Measurements from ENCODE around the gene WBP11. TPM values are rescaled to one million over a fixed set of nuclear protein-coding genes. Genes with fewer than 3 reads are reported as not detected.

Gene WBP11
- total RNA-seq (2014; rRNA removed; shearing (Covaris generic)) = 31.7 and 33.8 TPM in 2 replicates

DNA sequence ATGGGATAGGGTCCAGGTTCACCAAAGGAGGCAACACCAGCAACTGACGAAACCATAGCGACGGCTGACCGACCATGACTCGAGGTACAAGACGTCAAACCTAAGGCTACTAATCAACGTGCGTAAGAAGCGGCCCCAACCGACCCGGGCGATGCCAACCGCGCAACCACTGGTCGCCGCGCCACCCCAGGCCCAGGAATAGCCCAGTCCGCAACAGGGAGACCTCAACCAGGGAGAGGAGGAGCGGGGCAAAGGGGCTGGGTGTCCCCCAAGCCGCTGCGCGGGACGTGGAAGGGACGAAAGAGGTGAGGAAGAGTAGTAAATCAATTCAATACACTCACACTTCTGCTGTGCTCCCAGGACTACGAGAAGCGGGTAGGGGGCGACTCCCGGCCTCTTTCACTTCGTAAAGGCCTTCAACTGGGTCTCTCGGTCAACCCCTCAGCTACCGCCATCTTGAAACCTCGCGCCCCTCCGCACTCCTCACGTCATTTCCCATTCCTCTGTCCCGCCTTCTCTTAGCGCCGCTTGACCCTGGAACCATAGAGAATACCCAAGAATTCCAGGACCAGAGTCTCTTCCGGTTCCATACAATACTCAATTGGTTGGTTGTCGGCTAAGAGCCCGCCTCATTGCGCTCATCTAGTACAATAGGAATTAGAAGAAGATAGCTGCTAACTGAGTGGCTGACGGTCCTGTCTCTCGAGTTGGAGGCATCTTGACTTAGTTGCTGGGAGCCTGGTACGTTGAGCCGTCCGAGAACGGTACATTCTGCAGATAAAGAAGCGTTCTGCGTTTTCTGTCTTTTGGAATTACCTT lies at the start of gene WBP11, which contains the start of gene C12orf60:
WBP11 (minus strand) TSS at position 468 of the 819 bp plus-strand sequence. CDS start 2,095 bp downstream, outside the sequence.
C12orf60 (plus strand) TSS at position 660 of the 819 bp plus-strand sequence. CDS start 19,266 bp downstream, outside the sequence.
- no peaks in the 10 kb centered on the region for H3K27me3 ChIP-seq (ENCODE audit: control insufficient read depth, insufficient read depth, low read length)
- peak; percentile 87 for DNase-seq
- peak within 1 kb of the TSS; percentile 99 for H3K4me3 ChIP-seq (ENCODE audit: insufficient read depth, low read depth, low read length)
- H3K36me3 ChIP-seq (replicated peaks; ENCODE audit: control insufficient read depth, insufficient read depth, low read length) = peaks cover 3% of the 10 kb centered on the region; the same call in 1 of the 2 replicates

DNA sequence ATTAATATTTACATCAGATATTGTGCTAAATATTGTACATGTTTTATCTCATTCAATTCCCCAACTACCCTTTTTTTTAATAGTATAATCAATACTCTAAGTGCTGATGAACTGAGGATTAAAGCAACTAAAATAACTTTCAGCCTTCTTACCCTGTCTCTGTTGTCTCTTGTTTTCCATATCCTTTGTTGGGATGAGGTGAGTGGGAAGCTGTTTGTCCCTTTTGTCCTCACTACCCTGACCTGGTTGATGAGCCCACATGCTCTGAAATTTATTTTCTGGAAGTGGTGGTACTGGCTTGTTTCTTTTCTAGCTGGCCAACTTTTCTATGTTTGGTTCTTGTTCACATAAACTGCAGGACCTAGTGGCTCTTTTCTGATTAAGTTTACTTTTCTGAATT lies 49.6 kb upstream of the WBP11 start:
- Histone ChIP-seq H3K27me3 (ENCODE audit: control insufficient read depth, insufficient read depth, low read length) (no peaks in the 10 kb centered on the region), H3K36me3 (replicated peaks; ENCODE audit: control insufficient read depth, insufficient read depth, low read length) (no peaks in the 10 kb centered on the region), H3K4me3 (ENCODE audit: insufficient read depth, low read depth, low read length) (no peak overlapping the region)
- no peak for DNase-seq

DNA sequence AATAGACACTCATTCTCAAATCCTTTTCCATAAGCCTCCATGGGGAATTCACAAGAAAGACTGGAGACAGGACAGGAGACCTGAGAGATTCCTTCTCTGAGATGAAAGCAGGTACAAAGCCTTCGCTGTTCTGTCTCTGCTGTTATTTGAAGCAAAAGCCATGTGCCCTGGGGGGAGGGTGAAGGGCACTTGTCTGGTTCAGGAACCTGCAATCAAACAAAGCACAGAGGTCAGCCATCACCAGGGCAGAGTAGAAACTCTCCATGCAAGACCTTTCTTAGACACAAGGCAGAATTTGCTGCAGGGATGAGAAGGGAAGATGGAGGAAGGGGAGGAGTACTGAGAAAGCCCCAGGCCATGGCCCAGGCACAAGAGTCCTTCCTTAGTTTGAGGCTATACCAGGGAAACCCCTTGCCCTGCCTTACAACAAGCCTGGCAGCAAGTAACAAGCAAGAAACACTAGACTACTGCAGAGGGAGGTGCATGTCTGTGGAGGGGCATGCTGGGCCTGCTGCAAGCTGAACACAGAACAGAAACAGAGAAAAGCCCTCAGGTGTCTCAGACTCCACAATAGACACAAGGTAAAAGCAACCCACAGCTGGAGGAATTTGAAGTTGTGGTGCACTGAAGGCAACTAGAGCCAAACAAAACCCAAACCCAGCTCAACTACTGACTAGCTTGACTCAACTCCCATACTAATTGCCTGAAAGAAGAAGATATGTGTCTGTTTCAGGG lies 47.8 kb upstream of the WBP11 start:
- H3K27me3 ChIP-seq (ENCODE audit: control insufficient read depth, insufficient read depth, low read length) = no peaks in the 10 kb centered on the region
- no peak for DNase-seq
- no peak overlapping the region for H3K4me3 ChIP-seq (ENCODE audit: insufficient read depth, low read depth, low read length)
- no peaks in the 10 kb centered on the region for H3K36me3 ChIP-seq (replicated peaks; ENCODE audit: control insufficient read depth, insufficient read depth, low read length)

DNA sequence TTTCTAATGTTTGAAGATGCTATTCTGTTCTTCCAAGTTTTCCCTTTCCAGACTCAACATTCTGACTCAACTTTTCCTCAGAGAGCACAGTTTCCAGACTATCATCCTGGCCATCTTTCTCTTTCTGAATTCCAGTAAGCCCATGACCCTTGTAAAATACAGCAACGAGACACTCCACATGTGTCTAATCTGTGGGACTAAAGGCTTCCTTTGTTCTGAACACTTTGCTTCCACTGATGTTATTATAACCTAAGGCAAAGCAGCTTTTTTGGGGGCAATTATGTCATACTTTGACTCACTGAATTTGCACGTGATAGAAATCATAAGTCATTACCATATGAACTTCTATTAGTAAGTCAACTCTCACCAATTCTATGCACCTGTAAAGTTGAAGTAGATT lies 46.4 kb upstream of the WBP11 start:
- Histone ChIP-seq H3K36me3 (replicated peaks; ENCODE audit: control insufficient read depth, insufficient read depth, low read length) (no peaks in the 10 kb centered on the region), H3K4me3 (ENCODE audit: insufficient read depth, low read depth, low read length) (no peak overlapping the region), H3K27me3 (ENCODE audit: control insufficient read depth, insufficient read depth, low read length) (no peaks in the 10 kb centered on the region)
- DNase-seq = no peak

GRCh38 chr12:14846876-14847580 lies 43.8 kb upstream of the WBP11 start:
- DNase-seq = no peak
- Histone ChIP-seq H3K27me3 (ENCODE audit: control insufficient read depth, insufficient read depth, low read length) (no peaks in the 10 kb centered on the region), H3K36me3 (replicated peaks; ENCODE audit: control insufficient read depth, insufficient read depth, low read length) (no peaks in the 10 kb centered on the region), H3K4me3 (ENCODE audit: insufficient read depth, low read depth, low read length) (no peak overlapping the region)

- no peaks in the 10 kb centered on the region for H3K36me3 ChIP-seq (replicated peaks; ENCODE audit: control insufficient read depth, insufficient read depth, low read length)
- H3K4me3 ChIP-seq (ENCODE audit: insufficient read depth, low read depth, low read length) = no peak overlapping the region
- DNase-seq = no peak
- no peaks in the 10 kb centered on the region for H3K27me3 ChIP-seq (ENCODE audit: control insufficient read depth, insufficient read depth, low read length)
Observed at GRCh38 chr12:14846042-14846587, 42.8 kb upstream of the WBP11 start.

DNA sequence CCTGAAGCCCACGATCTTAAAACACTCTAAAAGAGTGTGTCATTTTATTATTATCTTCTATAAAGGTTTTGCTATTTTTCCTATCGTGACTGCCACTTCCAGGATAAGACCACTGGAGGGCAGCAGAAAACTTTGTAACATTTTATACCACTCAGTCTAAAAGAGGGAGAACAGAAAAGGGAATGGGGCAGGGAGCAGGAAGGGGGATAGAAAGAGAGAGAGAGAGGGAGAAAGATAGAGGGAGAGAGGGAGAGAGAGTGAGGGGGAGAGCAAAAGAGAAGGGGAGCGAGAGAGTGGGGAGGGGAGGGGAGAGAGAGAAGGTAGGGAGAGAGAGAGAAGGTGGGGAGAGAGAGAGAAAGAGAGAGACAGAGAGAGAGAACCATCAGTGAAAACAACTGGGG lies 42.1 kb upstream of the WBP11 start:
- no peaks in the 10 kb centered on the region for H3K27me3 ChIP-seq (ENCODE audit: control insufficient read depth, insufficient read depth, low read length)
- H3K36me3 ChIP-seq (replicated peaks; ENCODE audit: control insufficient read depth, insufficient read depth, low read length) = no peaks in the 10 kb centered on the region
- peak; percentile 70 for DNase-seq
- no peak overlapping the region for H3K4me3 ChIP-seq (ENCODE audit: insufficient read depth, low read depth, low read length)

DNA sequence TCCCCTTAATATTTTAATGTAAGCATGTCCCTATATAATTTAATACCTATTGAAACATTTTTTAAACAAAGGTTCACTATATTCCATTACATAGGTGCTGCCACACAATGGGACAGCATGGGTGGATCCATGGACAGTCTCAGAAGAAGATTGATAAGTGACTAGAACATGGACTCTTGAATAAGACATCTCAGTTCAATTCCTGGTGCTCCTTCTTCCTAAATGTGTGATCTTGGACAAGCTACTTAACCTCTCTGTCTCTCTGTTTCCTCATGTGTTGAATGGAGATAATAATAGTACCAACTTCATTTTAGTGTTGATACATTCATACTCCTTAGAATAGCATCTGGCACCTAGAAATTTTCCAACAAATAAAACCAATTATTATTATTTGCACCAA lies 41.1 kb upstream of the WBP11 start:
- no peak for DNase-seq
- Histone ChIP-seq H3K27me3 (ENCODE audit: control insufficient read depth, insufficient read depth, low read length) (no peaks in the 10 kb centered on the region), H3K36me3 (replicated peaks; ENCODE audit: control insufficient read depth, insufficient read depth, low read length) (no peaks in the 10 kb centered on the region), H3K4me3 (ENCODE audit: insufficient read depth, low read depth, low read length) (no peak overlapping the region)

DNA sequence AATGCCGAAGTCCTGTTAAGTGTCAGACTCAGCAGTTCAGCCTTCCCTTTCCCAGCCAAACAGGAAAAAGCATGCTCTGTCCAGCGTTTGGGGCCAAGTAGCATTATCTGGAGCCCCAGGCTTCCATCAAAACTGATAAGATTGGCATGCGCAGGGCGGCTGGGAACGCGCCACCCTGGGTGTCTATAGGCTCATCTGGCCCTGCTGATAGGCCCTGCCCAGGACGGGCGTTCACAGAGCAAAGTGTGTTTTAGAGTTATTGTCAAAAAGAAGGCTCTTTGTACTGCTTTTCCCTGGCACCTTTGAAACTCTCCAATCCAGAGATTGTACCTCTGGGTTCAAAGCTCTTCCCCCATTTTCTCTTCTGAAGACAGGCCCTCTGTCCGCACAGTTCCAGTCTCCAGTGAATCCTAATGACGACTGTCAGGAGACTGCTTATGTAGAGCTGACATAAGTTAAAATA lies 40.2 kb upstream of the WBP11 start, which contains the start of gene ART4:
ART4 (minus strand) TSS at position 102 of the 463 bp plus-strand sequence. CDS start 413 bp downstream, outside the sequence.
- H3K27me3 ChIP-seq (ENCODE audit: control insufficient read depth, insufficient read depth, low read length) = no peaks in the 10 kb centered on the region
- no peaks in the 10 kb centered on the region for H3K36me3 ChIP-seq (replicated peaks; ENCODE audit: control insufficient read depth, insufficient read depth, low read length)
- H3K4me3 ChIP-seq (ENCODE audit: insufficient read depth, low read depth, low read length) = no peak within 1 kb of the TSS
- no peak for DNase-seq

DNA sequence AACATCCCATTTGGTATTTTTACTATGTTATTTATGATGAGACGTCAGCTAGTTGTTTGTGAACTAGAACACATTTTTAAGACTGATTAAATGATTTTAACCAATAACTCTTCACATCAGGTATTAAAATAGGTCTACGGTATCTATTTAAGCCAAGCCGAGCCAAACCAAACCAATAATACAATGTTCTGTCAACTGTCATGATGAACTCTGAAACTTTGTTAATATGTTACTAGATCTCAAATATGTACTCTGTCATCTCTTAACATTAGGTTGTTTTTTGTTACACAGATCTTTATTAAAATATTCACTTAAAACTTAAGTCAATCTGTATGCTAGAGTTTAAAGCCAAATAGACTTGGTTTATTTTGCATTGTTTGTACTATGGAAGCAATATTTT lies 39.0 kb upstream of the WBP11 start:
- Histone ChIP-seq H3K36me3 (replicated peaks; ENCODE audit: control insufficient read depth, insufficient read depth, low read length) (no peaks in the 10 kb centered on the region), H3K4me3 (ENCODE audit: insufficient read depth, low read depth, low read length) (no peak overlapping the region), H3K27me3 (ENCODE audit: control insufficient read depth, insufficient read depth, low read length) (no peaks in the 10 kb centered on the region)
- DNase-seq = no peak

DNA sequence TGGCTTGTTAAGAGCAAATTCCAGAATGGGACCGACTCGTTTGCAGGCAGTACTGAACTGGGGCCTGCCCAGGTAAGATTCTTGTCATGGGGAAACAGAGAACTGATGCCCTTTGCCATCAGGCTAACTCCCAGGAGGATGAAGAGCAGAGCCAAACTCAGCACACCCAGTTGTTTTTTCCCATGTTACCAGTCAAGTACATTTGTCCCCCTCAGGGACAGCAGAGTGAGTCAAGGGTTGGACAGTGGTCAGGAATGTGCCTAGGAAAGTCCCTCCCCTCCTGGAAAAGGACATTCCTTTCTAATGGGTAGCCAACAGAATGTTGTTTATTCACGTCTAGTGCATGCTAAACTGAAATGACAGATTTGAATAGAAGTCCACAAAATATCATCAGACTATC lies 38.5 kb upstream of the WBP11 start:
- Histone ChIP-seq H3K36me3 (replicated peaks; ENCODE audit: control insufficient read depth, insufficient read depth, low read length) (no peaks in the 10 kb centered on the region), H3K27me3 (ENCODE audit: control insufficient read depth, insufficient read depth, low read length) (no peaks in the 10 kb centered on the region), H3K4me3 (ENCODE audit: insufficient read depth, low read depth, low read length) (no peak overlapping the region)
- no peak for DNase-seq

DNA sequence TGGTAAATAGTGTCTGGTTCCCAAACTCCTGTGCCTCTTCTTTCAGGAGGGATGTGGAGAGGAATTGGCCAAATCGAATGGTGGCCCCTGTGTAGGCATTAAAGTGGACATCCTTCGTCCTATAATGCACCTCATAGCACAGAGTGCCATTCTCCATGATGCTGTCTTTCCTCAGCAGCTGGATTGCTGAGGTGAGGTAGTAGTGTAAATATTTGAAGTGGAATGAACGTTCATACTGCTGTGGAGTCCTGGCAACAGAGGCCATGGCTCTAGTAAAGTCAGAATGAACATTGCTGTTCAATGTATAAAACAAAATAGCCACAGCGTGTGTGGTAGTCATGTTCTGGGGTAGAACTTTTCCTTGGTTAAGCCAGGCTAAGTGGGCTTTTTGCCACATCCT lies 37.3 kb upstream of the WBP11 start:
- Histone ChIP-seq H3K4me3 (ENCODE audit: insufficient read depth, low read depth, low read length) (no peak overlapping the region), H3K27me3 (ENCODE audit: control insufficient read depth, insufficient read depth, low read length) (no peaks in the 10 kb centered on the region), H3K36me3 (replicated peaks; ENCODE audit: control insufficient read depth, insufficient read depth, low read length) (no peaks in the 10 kb centered on the region)
- DNase-seq = no peak

- H3K36me3 ChIP-seq (replicated peaks; ENCODE audit: control insufficient read depth, insufficient read depth, low read length) = no peaks in the 10 kb centered on the region
- no peaks in the 10 kb centered on the region for H3K27me3 ChIP-seq (ENCODE audit: control insufficient read depth, insufficient read depth, low read length)
- H3K4me3 ChIP-seq (ENCODE audit: insufficient read depth, low read depth, low read length) = no peak overlapping the region
- no peak for DNase-seq
Observed at GRCh38 chr12:14839262-14839661, 36.0 kb upstream of the WBP11 start.

All from H7 (cell line).